K562 (cell line): Measurements from ENCODE around the gene SVBP. TPM values are rescaled to one million over a fixed set of nuclear protein-coding genes. Genes with fewer than 3 reads are reported as not detected.

Experiments
- ARID2 ChIP-seq: fragments of 450-650 bp; IDR thresholded peaks from 2 replicates; pipeline ENCODE4 v1.6.1; 2017; ENCODE audit warnings: antibody characterized with exemption, mild to moderate bottlenecking
- ESRRA ChIP-seq: fragments of 450-650 bp; IDR thresholded peaks from 2 replicates; pipeline ENCODE4 v1.6.1; 2014; ENCODE audit warnings: low read depth, mild to moderate bottlenecking, moderate library complexity, borderline replicate concordance
- JUND ChIP-seq, 2 experiments: IDR thresholded peaks; 2 replicates in 1 of 2; 3 replicates in 1 of 2; pipeline ENCODE4 v1.6.1; 2011; ENCODE audit warnings: borderline replicate concordance in 2 of 2, low read depth in 2 of 2, low read length in 2 of 2, improper control_type of control experiment in 1 of 2, missing biosample characterization in 1 of 2, missing genetic modification characterization in 1 of 2, missing genetic modification reagents in 1 of 2
- MAFG ChIP-seq: fragments of 450-650 bp; conservative IDR thresholded peaks from 2 replicates; pipeline ENCODE4 v1.6.1; 2016; ENCODE audit warnings: missing genetic modification characterization, missing compliant biosample characterization
- SMC3 ChIP-seq: conservative IDR thresholded peaks from 2 replicates; pipeline ENCODE4 v1.6.1; 2011; ENCODE audit warnings: low read depth, low read length, improper control_type of control experiment; ENCODE audit not compliant: insufficient read depth
- STAG1 ChIP-seq: sonication (generic); formaldehyde crosslinking; IDR thresholded peaks from 2 replicates; pipeline ENCODE4 v1.5.0; 2020; ENCODE audit warnings: missing genetic modification reagents, borderline replicate concordance
- polyA plus RNA-seq, 8 experiments: library from polyadenylated mRNA; depleted of rRNA in 4 of 8; stranded (reverse) in 5 of 8; unstranded in 3 of 8; fragments of >200 nt; fragmentation: Nextera tagmentation in 2 of 8; fragmentation: Illumina TruSeq in 1 of 8; extraction: Ambion mirVana in 2 of 8; extraction: Trizol in 1 of 8; gene quantifications; 2 replicates each; pipeline versions ENCODE4 v1.2.1 to v1.2.3, GENCODE V29; 2011 to 2014; ENCODE audit warnings: inconsistent platforms in 1 of 8, missing spikeins in 1 of 8
- total RNA-seq, 7 experiments: library from RNA; depleted of rRNA in 6 of 7; stranded (reverse); fragments of >200 nt in 6 of 7; fragmentation: Illumina TruSeq in 2 of 7; extraction: Trizol in 2 of 7; gene quantifications; 2 replicates each; pipeline versions ENCODE4 v1.2.1 to v1.2.3, GENCODE V29; 2011 to 2021; ENCODE audit warnings: low replicate concordance in 1 of 7
- TF ChIP-seq, protein P1 (sequence below), 2 experiments: fragments of 450-650 bp; formaldehyde crosslinking in 1 of 2; IDR thresholded peaks; 2 replicates each; pipeline versions ENCODE4 v1.4.0 to v1.6.1; 2014 to 2020; ENCODE audit warnings: mild to moderate bottlenecking in 2 of 2, borderline replicate concordance in 1 of 2, low read depth in 1 of 2
- TF ChIP-seq, protein P2 (sequence below): sonication (generic); formaldehyde crosslinking; IDR thresholded peaks from 2 replicates; pipeline ENCODE4 v1.8.0; 2022; ENCODE audit warnings: mild to moderate bottlenecking, missing genetic modification reagents

SVBP gene
- total and polyA plus RNA-seq, 9 of the 15 experiments (the other 6 are each of a cell fraction or from before 2014, with no cell fraction given), result 31.7 to 49.7 (median 40.0) TPM

DNA sequence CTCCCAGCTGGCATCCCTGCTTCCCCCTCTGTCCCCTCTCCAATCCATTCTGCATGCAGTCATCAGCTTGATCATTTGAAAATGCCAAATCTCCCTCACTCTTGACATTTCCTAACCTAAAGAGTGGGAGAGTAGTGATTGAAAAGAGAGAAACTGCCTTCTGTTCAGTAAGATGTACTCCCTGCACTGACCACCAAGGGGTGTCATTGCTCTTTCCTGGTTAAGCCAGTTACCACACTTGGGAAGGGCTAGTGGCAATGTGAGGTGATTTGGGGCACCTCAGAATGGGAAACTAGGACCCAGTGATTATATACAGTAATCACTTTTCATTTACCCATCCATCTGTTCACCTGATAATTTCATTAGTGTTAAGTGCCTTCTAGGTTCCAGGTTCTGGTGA lies 39.3 kb downstream of the SVBP start (continued):
- TF ChIP-seq, protein P1, sequence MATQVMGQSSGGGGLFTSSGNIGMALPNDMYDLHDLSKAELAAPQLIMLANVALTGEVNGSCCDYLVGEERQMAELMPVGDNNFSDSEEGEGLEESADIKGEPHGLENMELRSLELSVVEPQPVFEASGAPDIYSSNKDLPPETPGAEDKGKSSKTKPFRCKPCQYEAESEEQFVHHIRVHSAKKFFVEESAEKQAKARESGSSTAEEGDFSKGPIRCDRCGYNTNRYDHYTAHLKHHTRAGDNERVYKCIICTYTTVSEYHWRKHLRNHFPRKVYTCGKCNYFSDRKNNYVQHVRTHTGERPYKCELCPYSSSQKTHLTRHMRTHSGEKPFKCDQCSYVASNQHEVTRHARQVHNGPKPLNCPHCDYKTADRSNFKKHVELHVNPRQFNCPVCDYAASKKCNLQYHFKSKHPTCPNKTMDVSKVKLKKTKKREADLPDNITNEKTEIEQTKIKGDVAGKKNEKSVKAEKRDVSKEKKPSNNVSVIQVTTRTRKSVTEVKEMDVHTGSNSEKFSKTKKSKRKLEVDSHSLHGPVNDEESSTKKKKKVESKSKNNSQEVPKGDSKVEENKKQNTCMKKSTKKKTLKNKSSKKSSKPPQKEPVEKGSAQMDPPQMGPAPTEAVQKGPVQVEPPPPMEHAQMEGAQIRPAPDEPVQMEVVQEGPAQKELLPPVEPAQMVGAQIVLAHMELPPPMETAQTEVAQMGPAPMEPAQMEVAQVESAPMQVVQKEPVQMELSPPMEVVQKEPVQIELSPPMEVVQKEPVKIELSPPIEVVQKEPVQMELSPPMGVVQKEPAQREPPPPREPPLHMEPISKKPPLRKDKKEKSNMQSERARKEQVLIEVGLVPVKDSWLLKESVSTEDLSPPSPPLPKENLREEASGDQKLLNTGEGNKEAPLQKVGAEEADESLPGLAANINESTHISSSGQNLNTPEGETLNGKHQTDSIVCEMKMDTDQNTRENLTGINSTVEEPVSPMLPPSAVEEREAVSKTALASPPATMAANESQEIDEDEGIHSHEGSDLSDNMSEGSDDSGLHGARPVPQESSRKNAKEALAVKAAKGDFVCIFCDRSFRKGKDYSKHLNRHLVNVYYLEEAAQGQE (IDR thresholded peaks at IDR 0.05; ENCODE audit: borderline replicate concordance), result peak; percentile 94
- TF ChIP-seq, protein P1 (CRISPR knock-in tag; IDR thresholded peaks at IDR 0.05; ENCODE audit: low read depth), result no peak
- TF ChIP-seq STAG1 (CRISPR knock-in tag), result peak; percentile 82; the same call in 1 of the 2 replicates
- no peak for TF ChIP-seq JUND (IDR thresholded peaks at IDR 0.05; ENCODE audit: borderline replicate concordance, low read depth, low read length)
- peak; percentile 32; the same call in 1 of the 3 replicates for TF ChIP-seq JUND (tag; IDR thresholded peaks at IDR 0.05; ENCODE audit: borderline replicate concordance, low read depth, low read length)
- TF ChIP-seq, protein P2, sequence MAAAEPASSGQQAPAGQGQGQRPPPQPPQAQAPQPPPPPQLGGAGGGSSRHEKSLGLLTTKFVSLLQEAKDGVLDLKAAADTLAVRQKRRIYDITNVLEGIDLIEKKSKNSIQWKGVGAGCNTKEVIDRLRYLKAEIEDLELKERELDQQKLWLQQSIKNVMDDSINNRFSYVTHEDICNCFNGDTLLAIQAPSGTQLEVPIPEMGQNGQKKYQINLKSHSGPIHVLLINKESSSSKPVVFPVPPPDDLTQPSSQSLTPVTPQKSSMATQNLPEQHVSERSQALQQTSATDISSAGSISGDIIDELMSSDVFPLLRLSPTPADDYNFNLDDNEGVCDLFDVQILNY (CRISPR knock-in tag), result no peak
- peak; percentile 90 for TF ChIP-seq ARID2
- TF ChIP-seq MAFG (tag), result no peak
- peak; percentile 30; the same call in 1 of the 2 replicates for TF ChIP-seq ESRRA
- peak; percentile 97 for TF ChIP-seq SMC3
